ENCODE measurements around the gene AMPD3.

DNA sequence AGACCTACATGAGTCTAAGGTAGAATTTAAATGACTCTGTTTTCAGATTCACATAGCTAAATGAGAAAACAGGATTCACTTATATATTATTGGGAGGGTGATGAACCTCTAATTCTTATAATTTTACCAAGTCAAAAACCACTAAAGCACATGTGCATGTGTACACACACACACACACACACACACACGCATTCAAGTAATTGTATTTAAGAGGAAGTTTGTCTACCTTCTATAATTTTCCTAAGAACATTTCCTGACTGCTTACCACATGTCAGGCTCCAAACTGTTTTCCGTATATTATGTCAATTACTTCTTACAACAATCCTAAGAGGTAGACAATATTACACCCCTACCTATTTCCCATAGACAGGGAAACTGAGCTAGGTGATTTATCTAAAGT lies 79.3 kb downstream of the AMPD3 start:
- TF ChIP-seq POLR2A (IDR thresholded peaks at IDR 0.05; ENCODE audit: low read depth, low read length) (no peak), POLR2AphosphoS5 (IDR thresholded peaks at IDR 0.05; ENCODE audit: low read depth, low read length) (no peak)

Measured in GM12892 (cell line).